HG03565 (cell line): ENCODE data around the gene LRFN4.

Experiments
- ATAC-seq: cut with Tn5 transposase; IDR thresholded peaks from one replicate; pipeline ENCODE4 v1.9.1; 2021; ENCODE audit warnings: mild to moderate bottlenecking, moderate library complexity; ENCODE audit not compliant: unreplicated experiment

LRFN4 gene

GRCh38 chr11:66887526-66887925, 30.7 kb downstream of the LRFN4 start:
- no peak for ATAC-seq

DNA sequence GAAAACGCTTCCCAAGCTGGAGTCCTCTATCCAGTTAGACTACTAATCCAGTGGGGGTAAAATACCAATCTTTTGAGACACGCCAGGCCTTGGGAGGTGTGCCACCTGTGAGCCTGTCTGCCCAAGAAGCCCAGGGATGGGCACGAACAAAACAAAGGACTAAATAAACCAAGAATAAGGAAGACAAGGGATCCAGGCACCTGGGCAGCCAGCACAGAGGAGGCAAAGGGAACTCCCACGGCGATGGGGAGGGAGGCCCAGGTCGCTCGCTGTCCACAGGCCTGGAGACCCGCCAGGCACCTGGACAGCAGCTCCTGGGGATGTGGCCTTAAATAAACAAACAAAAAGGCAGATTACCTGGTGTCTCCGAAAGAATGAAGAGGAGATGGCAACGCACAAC, 31.4 kb downstream of the LRFN4 start:
- ATAC-seq = no peak

DNA sequence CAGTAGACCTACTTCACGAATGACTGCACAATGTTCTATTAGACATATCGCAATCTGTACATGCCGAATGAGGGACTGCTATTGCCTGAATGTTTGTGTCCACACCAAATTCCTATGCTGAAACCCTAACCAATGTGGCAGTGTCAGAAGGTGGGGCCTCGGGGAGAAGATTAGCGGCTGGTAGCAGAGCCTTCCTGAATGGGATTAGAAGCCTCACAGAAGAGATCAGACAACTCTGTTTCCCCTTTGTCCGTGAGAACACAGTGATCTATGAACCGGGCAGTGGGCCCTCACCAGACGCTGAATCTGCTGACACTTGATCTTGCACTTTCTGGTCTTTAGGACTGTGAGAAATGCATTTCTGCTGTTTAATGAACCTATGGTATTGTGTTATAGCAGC, 33.1 kb downstream of the LRFN4 start:
- no peak for ATAC-seq

DNA sequence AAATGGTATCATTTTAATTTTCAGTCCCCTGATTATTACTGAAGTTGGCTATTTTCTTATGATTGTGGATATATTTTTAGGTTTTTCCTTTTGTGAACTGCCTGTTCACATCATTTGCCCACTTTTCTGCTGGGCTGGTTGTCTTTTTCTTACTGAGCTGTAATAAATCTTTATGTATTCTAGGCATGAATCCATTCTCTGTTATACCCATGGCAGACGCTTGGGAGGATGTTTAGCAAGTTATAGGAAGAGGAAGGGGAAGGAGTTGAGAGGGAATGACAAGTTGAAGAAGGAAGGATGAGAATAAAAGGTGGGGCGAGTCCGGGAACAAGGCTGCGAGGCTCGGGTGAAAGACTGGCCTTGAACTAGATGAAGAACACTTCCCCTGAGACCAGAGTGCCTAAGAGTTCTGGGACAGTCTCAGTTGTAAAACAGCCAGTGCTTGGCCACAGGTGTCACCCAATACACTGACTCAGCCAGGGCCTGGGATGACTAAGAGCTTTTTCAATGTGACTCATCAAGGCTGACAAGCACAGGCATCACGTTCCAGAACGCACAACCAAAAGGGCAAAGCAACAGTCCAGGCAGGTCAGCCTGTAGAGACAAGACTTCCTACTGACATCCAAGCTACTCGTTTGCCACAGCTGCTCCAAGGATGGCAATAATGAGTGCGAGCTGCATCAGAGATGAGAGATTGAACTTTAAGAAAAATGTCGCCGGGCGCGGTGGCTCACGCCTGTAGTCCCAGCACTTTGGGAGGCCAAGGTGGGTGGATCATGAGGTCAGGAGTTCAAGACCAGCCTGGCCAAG, 35.2 kb downstream of the LRFN4 start:
- ATAC-seq = peak; percentile 91

DNA sequence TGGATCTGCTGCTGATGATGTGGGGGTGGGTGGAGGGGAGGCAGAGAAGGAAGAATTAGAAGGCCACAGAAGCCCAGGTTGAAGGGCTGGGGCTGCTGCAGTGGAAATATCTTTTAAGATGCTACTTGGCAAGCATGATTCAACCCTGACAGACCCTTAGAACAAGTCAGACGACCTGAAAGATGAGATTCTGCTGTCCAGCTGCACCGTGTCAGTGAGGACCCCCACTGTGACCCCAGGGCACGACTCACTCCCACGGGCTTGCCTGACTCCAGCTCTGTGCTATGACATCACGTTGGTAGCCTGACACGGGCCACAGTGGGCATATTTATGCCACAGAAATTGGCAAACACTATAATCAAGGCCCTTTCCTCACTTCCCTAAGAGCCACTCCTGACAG, 36.0 kb downstream of the LRFN4 start:
- ATAC-seq = no peak

DNA sequence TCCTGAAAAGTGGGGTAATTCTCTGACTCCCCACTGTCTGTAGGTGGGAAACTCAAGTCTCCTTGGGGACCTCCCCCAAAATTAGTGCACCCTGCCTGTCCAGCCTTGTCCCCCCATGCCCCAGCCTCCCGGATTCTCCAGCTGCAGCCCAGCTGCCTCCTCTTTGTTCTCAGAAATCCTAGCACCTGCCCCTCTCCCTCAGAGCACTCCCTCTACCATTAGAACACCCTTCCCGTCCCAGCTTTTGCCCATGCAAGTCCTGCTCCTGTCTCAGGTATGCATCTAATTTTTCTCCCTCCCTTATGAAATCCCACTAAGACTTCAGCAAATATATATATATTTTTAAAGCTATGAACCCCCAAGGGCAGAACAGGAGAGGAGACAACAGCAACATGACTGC, 37.3 kb downstream of the LRFN4 start:
- ATAC-seq = no peak

- ATAC-seq = no peak
Observed at GRCh38 chr11:66901964-66902390, 45.1 kb downstream of the LRFN4 start.

- ATAC-seq = no peak
Observed at GRCh38 chr11:66902486-66903177, 45.8 kb downstream of the LRFN4 start.

- ATAC-seq = no peak
Observed at GRCh38 chr11:66904055-66904454, 47.2 kb downstream of the LRFN4 start.

DNA sequence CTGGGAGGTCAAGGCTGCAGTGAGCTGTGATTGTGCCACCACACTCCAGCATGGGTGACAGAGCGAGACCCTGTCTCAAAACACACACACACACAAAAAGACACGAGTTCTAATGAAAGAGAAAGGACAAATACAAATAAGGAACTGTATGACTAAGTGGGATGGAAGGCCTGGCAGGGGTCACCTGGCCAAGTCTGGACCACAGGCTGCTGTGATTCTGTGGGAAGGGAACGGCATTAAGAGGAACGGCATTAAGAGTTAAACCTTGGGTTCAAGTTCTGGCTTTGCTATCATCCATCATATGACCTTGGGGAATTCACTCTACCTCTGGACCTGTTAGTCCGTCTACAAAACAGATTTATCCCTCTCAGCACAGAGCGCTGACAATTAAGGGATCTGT, 47.7 kb downstream of the LRFN4 start:
- ATAC-seq = no peak

DNA sequence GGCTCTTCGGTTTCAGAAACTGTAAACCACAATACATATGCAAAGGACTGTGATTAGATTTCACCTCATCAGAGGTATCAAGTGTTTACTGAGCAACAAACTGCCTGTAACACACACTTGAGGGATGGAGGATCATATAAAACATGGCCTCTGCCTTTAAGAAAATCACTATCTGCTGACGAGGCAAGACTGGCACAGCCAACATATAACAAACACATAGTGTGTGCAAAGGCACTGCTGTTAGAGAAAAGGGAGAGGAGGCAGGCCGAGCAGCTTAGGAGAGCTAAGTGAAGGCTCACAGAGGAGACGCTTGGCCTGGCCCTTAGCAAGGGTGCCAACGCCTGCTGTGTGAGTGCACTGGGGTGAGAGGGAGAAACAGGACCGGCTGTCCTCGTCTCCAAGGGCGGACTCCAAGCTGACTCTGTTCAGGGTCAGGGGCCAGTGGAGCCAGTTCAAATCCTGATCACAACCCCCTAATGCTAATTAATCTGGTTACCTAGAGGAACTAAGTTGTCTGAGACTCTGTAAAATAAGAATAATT, 48.2 kb downstream of the LRFN4 start:
- ATAC-seq = no peak

- no peak for ATAC-seq
Observed at GRCh38 chr11:66905631-66906030, 48.8 kb downstream of the LRFN4 start.

DNA sequence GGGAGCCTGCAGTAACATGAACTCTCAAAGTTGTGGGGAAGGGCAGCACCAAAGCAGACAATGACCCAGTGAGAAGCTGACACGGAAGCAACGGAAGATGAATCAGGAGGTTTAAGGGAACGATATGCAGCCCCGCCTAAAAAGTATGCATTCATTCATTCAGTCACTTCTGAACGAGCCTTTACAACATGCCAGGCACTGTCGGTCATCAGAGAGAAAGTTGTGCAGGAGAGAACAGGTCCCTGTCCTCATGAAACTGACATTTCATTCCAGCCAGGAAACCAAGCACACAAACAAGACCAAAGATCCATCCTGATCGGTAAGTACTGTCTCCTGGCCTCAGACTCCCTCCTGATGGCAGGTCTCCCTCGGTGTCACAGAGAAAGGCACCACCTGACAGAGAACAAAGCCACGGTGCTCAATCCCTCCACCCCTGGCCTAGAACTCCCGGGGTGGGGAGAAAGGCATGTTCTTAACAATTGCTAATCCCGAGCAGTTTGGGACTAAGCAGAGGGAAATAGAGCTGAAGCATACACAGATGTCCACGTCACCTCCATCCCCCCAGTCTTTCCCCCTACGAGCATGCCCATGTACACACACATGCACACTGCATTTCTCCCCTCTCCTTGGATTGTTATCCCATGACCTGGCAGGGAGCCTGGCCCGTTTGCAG, 49.3 kb downstream of the LRFN4 start:
- no peak for ATAC-seq

GRCh38 chr11:66907751-66908630, 51.1 kb downstream of the LRFN4 start:
- ATAC-seq = no peak

DNA sequence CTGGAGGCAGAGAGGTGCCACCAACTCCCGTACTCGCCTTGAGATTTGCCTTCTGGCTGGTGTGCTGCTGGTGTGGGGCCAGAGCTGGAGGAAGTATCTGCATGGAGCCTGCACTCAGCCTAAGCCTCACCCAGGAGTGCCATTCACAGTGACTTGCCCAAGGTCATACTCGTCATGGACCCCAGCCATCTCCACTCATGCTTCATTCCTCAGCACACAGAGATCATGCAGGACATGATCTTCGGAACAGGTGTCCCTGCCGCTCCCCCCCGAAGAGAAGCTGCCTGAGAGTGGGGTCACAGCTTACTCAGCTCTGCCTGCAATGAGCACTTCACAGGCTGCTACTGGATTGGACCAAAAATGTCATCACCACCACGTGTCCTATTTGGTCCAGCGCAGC, 52.3 kb downstream of the LRFN4 start:
- no peak for ATAC-seq

DNA sequence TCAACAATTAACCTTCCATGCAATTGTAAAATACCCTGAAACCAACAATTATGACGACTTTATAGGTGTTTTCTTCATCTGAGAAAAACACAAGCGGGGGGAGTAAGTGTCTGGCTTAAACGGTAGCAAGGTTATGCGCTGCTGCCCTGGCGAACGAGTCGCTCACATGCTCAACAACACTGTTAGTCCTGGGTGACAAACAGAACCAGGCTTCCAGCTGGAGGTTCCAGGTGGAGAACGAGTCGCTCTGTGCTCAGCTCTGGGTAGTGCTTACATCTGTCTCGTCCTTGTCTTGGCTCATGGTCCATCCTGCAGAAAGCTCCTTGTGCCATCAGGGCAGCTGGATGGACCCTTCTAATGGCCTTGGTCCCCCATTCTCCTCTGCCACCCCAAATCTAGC, 53.2 kb downstream of the LRFN4 start:
- ATAC-seq = no peak
